HG03159 (cell line): ENCODE data around the gene MYBPC3.

ENCODE experiments used
- ATAC-seq: cut with Tn5 transposase; IDR thresholded peaks from one replicate; pipeline ENCODE4 v1.9.1; 2021; ENCODE audit warnings: mild to moderate bottlenecking, moderate library complexity; ENCODE audit not compliant: unreplicated experiment

MYBPC3 gene

DNA sequence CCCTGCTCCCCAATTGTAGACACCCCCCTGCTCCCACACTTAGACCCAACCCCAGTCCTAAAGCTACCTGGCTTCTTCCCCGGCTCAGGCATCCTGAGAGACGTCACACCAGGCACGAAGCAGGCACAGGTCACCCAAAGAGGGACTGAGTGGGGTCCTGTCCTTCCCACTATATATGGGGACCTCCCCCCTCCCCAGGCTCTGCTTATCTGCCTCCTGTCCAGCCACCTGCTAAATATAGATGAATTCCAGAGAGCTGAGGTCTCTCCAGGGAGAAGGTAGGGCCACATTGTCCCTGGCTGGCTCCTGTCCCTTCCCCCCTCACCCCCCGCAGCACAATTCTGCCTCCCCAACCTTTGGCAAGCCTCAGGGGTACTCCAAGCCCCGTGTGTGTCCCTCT, at the start of gene MYBPC3:
Gene MYBPC3 (minus strand): TSS at position 147 of the 400 bp plus-strand sequence. CDS start 55 bp downstream, at position 92.
- ATAC-seq: no peak

DNA sequence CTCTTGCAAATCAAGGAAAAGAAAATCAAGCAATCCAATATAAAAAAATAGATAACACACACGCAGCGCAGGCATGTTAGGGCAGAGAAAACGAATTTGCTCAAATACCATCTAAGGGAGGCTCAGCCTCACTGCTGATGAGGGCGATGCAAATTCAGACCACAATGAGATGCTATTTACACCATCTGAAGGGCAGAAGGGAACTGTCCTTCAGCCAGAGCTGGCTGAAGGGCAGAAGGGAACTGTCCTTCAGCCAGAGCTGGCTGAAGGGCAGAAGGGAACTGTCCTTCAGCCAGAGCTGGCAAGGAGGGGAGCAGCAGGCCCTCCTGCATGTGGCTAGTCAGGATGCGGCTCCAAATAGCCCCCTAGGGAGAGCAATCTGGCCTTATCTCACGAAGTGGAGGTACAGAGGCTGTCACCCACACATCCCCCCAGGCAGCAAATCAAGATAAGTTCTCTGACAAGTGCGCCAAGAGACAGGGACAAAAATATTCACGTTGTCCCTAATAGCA, 48.3 kb upstream of the MYBPC3 start:
- ATAC-seq: peak; percentile 55

DNA sequence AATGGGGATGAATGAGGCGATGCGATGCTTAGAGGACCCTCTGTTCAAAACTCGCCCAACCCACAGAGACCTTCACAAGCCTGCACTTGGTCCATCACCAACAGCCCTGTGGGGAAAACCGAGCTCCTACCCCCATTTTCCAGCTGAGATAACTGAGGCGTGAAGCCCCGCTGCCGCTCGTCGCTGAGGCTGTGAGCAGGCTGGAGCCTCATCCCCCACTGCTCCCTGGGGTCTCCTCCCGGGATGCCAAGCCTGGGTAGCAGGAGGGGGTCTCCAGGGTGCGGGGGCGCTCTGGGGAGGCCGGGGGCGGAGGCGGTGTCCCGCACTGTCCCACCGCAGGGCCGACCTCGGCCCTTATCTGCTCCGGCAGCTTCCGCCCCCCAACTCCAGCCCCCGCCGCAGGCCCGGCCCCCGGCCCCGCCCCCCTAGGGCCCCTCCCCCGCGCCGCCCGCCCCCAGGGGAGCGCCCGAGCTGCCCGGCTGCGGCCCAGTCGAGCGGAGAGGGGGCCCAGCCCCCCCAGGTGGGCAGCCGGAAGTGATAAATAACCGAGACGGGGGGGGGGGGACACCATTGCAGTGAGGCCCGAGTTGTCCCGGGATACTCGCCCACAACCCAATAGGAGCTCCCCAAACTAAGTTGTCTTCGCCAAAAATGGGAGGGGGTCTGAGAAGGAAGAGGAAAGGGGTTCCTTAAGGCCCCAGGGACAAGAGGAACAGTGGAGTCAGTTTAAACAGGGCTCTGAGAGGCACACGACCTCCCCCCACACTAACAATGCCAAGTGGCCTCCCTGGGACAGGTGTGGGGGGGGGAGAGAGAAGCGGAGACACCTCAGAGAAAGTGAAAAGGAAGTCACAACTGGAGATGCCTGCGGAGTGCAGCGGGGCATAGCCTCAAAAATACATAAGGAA, 47.6 kb upstream of the MYBPC3 start:
- peak; percentile 43 for ATAC-seq

DNA sequence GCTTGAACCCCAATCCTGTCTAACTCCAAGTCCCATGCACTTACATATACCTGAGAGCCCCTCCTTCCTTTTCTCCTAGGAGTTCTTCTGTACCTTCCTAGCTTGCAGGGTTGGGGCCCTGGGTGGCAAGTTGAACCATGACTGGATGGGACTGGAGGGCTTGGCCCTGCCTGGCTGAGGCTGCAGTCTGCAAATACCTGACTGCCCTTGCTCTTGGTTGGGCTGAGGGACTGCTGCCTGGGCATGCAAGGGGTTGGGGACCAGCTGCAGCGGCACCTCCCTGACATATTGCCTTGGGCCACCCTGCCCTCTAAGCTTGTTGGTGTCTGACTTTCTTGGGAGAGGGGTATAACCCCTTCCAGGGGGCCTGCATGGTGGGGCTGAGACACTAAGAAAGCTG, 46.0 kb upstream of the MYBPC3 start:
- ATAC-seq: no peak

DNA sequence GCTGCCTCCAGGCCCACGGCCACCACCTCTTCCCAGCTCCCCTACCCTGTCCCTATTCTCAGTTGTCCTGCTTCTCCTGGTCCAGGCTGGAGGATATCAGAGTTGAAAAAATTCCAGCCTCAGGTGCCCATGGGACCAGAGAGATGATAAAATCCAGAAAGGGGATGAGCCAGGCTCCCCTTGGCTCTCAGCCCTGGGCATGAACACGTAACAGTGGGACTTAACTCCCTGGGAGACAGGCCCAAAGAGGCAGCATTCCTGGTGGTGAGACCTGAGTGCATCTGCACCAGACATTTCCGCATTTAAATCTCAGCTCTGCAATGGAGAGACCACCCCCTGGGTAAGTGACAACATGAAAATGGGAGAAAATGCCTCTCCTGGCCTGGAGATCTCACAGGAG, 45.5 kb upstream of the MYBPC3 start:
- ATAC-seq: no peak

DNA sequence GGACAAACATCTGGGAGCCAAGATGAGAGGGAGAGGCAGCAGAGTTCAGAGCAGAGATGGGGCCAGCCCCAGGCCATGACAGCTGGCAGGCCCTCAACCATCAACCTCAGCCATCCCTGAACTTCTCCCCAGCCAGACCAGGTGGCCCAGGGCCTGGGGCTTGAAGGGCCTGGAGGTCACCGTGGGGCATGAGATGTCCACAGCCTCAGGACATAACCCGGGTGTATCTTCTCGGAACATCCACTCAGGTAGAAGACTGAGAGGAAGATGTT, 43.5 kb upstream of the MYBPC3 start:
- no peak for ATAC-seq

DNA sequence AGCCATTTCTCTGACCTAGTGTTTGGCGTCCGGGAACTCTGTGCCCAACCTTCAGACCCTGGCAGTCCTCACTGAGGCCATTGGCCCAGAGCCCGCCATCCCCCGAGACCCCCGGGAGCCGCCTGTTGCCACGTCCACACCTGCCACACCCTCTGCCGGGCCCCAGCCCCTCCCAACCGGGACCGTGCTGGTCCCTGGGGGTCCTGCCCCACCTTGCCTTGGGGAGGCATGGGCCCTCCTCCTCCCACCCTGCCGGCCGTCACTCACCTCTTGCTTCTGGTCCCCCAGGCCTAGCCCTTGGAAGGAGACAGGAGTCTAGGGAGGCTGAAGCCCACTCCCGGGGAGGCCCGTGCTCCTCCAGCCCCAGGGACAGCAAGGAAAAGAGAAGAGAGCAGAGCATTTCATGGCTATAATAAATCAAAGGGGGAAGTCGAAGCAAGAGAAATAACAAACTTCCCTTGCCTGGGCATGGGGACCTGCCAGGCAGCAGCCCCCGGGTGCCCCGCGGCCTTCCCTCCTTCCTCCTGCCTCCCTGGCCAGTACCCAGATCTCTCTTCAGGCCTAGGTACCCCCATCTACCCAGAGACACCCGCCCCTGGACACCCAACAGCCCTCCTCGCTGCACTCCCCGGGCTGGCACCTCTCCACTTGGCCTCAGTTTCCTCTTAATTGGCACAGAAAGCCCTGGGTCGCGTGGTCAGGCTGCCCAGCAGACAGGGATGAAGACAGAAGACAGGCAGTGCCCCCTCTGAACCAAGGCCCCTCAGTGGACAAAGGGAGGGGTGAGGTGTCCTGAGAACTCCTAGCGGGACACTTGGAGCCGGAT, 42.9 kb upstream of the MYBPC3 start:
- ATAC-seq: no peak

DNA sequence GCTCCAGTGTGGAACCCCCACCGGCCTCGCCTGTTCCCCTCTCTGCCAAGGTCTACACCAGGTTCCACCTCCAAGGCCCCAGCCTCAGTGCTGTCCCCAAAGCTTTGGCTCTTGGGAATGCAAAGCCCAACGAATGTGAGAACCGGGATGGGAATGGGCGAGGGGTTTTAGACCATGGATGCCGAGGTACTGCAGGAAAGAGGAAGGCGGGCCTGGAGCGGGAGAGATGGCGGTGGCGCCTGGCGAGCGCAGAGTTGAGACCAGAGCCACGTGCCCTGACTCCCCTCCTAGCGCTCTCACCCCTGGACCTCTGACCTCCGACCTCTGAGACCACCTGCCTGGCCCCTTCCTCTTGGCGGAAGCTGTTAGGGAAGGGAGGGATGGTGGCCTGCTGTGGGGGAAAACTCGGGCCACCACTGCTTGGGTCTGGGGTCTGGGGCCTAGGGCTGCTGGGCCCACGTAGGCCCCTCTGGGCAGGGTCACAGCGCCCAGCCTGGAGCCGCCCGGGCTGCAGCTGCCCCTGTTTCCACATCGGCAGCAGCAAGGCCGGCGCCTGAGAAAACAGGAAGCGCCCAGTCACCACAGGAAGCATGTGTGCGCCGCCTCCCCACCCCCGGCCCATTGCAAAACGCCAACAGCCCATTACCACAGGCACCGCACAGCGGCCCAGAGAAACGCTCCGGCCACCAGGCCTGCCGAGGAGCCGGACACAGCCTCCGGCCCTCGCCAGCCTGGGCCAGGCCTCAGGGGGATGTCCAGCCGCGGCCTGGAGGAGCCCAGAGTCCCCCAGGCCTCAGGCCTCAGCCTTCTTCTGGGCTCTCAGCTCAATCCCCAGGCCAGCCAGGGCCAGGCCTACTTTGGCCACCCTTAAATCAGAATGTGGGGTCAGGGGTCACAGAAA, 42.1 kb upstream of the MYBPC3 start:
- no peak for ATAC-seq

DNA sequence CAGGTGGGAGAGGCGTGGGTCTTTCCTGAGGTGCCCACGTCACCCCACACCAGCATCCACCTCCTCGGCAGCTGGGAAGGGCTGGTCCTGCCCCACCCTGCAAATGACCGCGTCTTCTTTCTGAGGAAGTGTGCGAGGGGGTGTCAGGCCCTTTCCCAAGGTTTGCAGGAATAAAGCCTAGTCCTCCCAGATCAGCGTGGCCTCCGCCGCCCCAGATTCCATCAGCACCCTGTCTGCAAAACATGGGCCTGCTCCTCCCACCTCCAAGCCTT, 41.5 kb upstream of the MYBPC3 start:
- no peak for ATAC-seq

DNA sequence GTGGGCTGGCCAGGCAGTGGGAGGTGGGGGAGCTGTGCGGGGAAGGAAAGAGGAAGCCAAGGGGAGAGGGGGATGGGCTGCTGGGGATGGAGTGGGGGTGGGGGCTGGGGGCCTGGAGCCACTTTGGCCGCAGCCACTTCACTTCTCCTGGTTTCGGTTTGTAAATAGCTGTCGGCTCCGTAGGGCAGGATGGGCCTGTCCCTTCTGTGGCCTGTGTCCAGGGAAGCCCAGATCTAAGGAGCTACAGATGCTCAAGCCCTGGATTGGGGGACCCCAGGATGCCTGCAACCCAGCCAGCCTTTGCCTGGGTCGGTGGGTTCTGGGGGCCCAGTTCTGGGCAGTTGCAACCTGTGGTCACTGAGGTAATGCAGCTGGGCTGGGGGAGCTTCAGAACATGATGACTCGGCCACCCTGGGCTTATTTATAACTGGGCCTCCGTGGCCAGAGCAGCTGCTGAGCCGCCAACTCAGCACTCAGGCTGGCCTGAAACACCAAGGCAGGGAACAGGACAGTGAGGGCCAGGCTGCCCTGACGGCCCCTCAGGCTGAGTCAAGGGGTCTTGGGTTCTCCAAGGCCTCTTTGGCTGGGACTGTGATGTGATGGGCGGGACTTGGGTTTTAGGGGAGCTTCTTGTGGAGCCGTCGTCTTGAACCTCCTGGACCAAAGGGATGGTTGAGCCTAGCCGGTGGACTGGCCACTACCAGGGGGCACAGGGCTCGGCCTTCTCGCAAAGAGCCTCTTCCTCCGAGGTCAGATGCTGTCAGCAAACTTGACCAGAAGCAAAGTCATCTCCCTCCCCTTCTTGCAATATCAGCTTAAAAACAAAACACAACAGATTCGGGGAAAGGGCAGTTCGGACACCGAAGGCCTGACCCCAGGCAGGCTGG, 40.9 kb upstream of the MYBPC3 start:
- ATAC-seq: no peak

DNA sequence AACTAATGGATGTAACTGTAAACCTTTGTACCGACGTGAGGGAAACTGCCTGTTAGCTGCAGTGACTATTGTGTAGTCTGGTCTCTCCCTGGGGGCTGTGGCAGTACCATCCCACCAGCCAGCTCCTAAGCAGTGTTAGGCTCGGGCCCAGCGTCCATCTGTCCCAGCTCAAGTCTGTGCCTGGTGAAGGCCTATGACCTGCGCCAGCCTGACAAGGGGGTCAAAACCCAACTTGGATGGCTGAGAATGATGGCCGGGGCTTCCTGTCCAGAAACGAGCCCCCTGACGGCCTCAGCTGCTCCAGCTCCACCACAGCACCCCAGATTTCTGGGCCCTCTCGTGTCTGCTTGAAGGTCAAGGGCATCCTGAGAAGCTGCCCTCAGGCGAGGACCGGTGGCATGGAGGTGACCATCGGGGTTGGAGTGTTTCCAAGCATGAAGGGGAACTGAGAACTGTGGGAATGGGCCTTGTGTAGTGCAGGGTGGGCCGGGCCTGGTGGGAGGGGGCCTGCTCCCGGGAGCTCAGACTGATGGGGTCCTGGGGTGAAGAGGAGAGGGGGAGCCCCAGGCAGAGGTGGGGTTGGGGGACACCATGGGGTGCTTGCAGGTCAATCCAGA, 40.2 kb upstream of the MYBPC3 start:
- ATAC-seq: no peak

DNA sequence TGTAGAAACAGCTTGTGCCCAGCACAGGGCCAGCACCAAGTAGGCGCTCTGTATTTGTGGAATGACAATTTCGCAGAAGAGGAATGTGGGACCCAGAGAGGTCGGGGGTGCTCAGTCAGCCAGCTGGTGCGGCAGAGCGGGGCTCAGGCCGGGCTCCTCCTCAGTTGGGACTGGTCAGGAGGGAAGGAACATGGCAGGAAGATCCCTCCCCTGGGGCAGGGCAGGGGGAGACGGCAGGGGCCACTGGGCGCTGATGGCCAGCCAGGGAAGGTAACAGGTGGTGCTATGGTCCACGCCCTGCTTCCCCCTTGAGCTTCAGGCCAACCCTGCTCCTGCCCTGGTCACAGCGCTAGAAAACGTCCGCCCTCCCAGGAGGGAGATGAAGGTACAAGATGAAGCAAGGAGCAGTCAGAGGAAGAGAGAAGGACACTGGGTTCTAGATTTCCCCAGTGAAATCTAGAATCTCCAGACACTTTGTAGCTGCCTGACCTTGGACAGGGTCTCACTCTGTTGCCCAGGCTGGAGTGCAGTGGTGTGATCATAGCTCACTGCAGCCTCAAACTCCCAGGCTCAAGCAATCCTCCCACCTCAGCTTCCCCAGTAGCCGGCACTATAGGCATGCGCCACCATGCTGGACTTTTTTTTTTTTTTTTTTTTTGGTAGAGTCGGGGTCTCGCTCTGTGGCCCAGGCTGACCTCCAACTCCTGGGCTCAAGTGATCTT, 39.4 kb upstream of the MYBPC3 start:
- no peak for ATAC-seq

DNA sequence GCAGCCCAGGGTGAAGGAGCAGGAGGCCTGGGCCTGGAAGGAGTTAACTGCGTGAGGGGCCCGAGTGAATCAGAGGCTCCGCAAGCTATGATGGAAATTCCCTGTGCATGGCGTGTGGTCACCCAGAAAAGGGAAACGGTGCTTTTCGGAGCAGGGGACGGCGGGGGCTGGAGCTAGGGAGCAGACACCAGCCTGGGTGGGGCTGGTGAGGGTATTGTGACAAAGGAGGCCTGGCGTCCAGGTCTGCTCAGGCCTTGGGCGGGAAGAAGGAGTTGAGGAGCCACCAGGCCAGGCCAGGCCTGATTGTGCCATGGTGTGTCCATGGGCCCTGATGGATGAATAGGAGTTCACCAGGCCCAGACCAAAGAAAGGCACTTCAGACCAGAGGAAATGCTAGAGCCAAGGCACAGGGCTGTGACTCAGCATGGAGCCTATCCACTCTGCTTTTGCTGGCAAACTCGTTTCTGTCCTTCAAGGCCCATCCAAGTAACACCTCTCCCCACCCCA, 38.6 kb upstream of the MYBPC3 start:
- ATAC-seq: no peak

DNA sequence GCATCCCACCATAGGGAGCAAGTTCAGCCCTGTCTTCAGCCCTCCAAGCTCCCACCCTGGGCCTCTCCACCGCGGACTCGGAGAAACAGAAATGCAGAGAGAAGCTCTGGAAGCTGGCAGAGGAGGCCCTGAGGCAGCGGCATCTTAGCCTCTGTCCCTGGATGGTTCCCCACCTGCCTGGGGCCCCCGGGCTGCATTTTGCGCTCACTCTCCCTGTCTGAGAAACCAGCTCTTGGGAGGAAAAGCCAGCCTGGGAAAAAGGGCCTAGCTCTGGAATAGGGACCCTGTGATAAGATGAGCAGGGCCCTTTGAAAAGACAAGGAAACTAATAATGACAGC, 37.9 kb upstream of the MYBPC3 start:
- ATAC-seq: no peak

DNA sequence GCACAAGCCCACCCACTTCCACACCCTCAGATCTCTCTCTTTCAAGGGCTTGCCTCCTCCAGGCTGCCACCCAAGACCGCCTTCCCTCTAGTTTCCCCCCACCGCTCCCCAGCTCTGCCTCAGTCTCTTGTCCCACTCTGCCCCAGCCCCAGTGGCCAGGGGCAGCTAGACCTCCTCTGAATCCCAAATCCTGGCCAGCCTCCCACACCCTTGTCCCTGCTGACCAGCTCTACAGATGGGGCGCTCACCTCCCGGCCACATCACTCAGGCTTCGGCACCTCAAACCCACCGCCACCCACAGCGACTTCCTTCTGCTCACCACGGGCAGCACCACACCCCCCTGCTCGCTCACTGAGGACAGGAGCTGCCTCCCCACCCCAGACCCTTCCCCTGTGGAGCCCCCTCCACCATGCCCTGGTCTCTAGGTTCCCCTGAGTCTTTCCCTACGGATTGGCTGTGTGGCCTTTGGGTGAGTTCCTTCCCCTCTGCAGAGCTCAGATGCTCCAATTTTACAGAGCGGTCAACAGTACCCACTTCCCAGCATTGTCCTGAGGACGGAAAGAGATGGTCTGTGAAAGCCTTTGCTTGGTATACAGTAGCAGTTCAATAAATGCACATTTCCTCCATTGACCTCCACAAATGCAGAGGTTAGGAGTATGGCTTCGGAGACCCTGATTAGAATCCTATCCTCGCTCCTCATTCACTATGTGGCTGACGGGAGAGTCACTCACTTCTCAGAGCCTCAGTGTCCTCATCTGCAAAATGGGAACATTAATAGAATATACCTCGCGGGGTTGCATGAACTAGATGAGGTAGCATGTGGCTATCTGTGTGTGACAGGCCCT, 37.3 kb upstream of the MYBPC3 start:
- ATAC-seq: no peak

DNA sequence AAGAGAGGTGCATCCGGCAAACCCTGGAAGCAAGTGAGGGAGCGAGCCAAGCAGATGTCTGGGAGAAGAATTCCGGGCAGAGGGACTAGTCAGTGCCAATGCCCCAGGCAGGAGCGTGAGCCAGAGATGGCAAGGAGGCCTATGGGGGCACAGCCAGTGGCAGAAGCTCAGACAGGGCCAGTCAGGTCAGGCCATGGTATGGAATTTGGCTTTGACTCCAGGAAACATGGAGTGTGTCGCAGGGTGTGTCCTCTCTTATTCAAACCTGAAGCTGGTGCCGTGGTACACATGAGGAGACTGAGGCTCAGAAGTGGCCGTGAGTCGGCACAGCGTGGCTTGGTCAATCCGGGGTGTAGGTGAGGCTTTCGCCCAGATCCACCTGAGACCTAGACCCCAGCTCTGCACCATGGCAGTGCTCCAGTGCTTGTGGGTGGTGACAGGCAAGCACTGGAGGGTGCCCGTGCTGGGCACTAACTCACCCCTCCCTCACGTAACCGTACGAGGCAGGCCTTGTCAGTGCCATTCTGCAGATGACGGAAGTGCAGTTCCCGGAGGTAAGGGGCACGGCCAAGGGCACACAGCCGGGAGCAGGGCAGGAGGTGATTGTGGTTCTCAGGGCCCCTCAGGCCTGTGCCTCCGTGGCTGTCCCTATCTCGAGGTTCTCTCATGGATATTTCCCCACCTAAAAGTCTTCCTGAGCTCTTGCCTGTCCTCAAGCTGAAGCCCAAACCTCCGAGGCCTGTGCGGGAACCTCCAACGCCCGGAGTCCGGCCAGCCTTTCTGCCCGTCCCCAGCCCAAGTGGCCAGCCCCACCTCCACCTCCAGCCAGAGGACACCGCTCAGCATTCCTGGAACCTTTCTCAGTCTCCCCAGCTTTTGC, 36.4 kb upstream of the MYBPC3 start:
- no peak for ATAC-seq
